ENCODE results near the gene CKMT1A. TPM values are rescaled to one million over a fixed set of nuclear protein-coding genes. Genes with fewer than 3 reads are reported as not detected.
"Not testable (repeated sequence)": the region's sequence is repeated elsewhere in the genome, so short reads cannot be mapped to it uniquely, and the experiment has no call there.

CKMT1A gene
- total RNA-seq: not detected

DNA sequence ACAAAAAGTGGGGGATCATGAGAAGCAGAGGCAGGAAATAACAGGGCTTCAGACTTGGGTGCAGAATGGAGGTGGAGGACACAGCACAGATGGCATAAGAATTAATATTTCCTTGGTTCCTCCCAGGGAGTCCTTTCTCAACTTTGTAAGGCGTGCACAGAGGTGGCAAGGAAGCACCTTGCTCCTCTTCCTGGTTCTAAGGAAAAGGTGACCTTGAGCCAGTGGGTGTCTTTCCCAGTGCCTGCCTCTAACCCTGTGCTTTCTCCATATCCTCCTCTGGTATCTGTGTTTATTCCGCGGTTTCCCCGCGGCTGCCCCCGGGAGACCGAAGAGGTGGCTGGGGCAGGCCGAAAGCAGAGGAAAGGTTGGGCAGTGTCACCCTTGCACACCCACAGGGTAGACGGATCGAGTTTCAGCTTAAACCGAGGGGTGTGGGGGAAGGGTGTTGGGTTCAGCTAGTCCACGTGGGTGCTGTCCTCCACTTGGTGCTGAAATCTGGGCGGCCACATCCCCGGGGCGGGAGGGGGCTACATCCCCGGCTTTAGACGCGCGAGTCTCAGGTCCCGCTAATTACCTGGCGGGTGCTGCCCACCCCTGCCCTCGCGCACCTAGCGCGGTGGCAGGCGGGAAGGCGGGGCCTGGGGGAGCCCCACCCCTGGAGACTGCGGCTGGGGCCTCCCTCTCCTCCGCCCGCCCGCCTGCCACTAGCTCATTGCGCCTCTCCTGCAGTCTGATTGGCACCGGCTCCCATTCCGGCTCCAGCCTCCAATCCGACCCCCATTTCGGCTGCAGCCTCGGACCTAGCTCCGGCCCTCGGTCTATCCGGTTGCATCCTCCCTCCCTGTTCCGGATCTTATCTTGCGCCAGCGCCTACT is at the start of gene CKMT1A:
Gene CKMT1A, plus strand, starts transcription at position 712 of the 875 bp plus-strand sequence. CDS start 192 bp downstream, outside the sequence.
- not testable (repeated sequence) for H3K9ac ChIP-seq (ENCODE audit: low read depth in 1 of 3, low read length in 3 of 3)

DNA sequence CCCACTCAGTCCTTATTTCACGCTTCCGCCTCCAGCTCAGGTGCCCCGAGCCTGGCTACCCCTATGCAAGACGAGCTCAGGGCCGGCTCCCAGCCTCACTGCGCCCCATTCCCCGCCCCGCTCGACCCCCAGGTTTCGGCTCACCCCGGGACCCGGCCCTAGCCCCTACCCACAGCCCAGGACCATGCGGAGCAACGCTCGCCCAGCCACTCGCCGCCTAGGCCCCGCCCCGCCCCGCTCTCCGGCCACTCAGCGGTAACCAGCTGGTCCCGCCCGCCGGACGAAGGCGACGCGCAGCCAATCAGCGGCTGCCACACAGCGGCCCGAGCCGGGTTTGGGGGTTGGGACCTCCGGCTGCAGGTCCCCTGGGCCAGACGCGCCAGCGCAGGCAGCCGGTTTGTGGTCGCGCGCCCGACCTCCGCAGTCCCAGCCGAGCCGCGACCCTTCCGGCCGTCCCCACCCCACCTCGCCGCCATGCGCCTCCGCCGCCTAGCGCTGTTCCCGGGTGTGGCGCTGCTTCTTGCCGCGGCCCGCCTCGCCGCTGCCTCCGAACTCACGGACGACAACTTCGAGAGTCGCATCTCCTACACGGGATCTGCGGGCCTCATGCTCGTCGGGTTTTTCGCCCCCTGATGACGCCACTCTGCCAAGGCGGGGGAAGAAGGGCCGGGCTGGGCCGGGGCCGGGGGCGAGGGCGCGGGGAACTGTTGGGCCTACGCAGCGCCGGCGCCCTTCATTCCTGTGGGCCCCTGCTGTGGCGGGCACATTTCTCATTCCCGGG is 44.8 kb upstream of the CKMT1A start, which contains the start of gene CATSPER2:
Gene CATSPER2, minus strand, starts transcription at position 196 of the 781 bp plus-strand sequence. CDS start 783 bp downstream, outside the sequence.
- Histone ChIP-seq H3K27ac (ENCODE audit: low read depth, low read length) (no peak within 1 kb of the TSS), H3K9me3 (ENCODE audit: control insufficient read depth in 3 of 3, low read length in 3 of 3) (no peaks in the 10 kb centered on the region), H3K9ac (ENCODE audit: low read depth in 1 of 3, low read length in 3 of 3) (no peak within 1 kb of the TSS), H3K36me3 (ENCODE audit: control insufficient read depth in 3 of 3, insufficient read depth in 3 of 3, low read length in 3 of 3) (peaks cover 0 to 10% (median 7%) of the 10 kb centered on the region in 3 donors), H3K27me3 (ENCODE audit: control insufficient read depth in 3 of 3, insufficient read depth in 3 of 3, low read length in 3 of 3) (no peaks in the 10 kb centered on the region), H3K4me1 (ENCODE audit: control insufficient read depth in 3 of 3, insufficient read depth in 3 of 3, low read length in 3 of 3) (no peaks in the 10 kb centered on the region), H3K4me3 (ENCODE audit: low read length in 3 of 3) (no peak within 1 kb of the TSS)

More for the DNA sequence above, at the start of gene CKMT1A:
- H3K9me3 ChIP-seq (ENCODE audit: control insufficient read depth in 3 of 3, low read length in 3 of 3); H3K36me3 ChIP-seq (ENCODE audit: control insufficient read depth in 3 of 3, insufficient read depth in 3 of 3, low read length in 3 of 3); H3K4me1 ChIP-seq (ENCODE audit: control insufficient read depth in 3 of 3, insufficient read depth in 3 of 3, low read length in 3 of 3); H3K4me3 ChIP-seq (ENCODE audit: low read length in 3 of 3); H3K27ac ChIP-seq (ENCODE audit: low read depth, low read length); H3K27me3 ChIP-seq (ENCODE audit: control insufficient read depth in 3 of 3, insufficient read depth in 3 of 3, low read length in 3 of 3): not testable (repeated sequence)

DNA sequence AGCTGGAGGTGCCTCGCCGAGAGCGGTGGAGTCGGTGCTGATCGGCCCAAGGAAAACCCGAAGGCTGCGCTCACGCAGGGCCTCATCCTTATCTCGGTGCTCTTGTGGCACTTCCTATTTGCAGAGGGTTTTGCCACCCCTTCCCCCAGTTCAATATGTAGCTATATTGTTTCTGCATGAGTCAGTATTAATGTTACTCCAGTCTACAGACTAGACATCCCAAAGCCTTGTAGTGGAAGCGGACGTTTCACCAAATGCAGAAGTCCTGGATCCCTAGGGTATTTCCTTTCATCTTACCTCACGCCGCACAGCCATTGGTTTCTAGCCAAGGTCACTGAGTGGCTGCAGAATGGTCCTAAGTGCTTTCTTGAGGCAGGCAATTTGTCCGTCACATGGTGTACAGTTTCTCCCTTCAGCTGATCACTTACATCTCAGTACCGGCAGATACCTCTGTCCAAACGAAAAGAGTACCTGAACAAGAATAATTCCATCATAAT is 44.2 kb upstream of the CKMT1A start:
- H3K27ac ChIP-seq (ENCODE audit: low read depth, low read length); H3K27me3 ChIP-seq (ENCODE audit: control insufficient read depth in 3 of 3, insufficient read depth in 3 of 3, low read length in 3 of 3); H3K9ac ChIP-seq (ENCODE audit: low read depth in 1 of 3, low read length in 3 of 3); H3K4me1 ChIP-seq (ENCODE audit: control insufficient read depth in 3 of 3, insufficient read depth in 3 of 3, low read length in 3 of 3); H3K4me3 ChIP-seq (ENCODE audit: low read length in 3 of 3); H3K9me3 ChIP-seq (ENCODE audit: control insufficient read depth in 3 of 3, low read length in 3 of 3): not testable (repeated sequence)
- H3K36me3 ChIP-seq (ENCODE audit: control insufficient read depth in 3 of 3, insufficient read depth in 3 of 3, low read length in 3 of 3): peaks cover 0 to 10% (median 7%) of the 10 kb centered on the region in 3 donors

DNA sequence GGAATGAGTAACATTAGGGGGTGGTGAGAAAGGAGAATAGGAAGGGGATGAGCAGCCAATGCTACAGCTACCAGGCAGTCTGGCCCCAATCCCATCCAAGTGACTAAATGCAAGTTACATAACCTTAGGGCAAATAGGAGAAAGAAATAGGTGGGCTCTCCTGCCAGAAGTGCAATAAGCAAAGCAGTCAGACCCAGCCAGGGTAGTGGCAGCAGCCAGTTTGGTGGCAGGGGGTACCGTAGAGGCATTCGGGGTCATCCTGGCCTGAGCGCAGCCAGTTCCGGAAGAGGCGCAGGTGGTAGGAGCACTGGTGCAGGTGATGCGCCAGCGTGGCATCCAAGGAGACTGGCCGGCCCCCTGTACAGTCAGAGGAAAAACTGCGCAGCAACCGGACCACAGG is 33.9 kb upstream of the CKMT1A start:
- H3K9ac ChIP-seq (ENCODE audit: low read depth in 1 of 3, low read length in 3 of 3): not testable (repeated sequence)

DNA sequence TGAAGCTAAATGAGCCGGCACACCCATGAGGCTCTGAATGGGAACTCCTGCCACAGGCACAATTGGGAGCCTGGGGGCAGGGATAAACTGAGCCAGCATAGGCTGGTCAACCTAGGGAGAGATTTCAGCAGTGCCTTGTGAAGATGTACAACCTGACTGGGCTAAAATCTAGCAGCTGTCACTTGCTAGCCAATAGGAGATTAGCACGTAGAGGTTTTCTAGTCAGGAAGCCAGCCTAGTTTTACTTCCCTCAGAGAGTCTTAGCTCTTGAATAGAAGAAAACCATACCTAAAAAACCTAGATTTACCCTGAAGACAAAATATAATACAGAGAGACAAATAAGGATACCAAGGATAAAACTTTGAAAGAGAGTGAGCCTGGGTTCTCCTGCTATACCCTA is 31.4 kb upstream of the CKMT1A start:
- H3K9ac ChIP-seq (ENCODE audit: low read depth in 1 of 3, low read length in 3 of 3); H3K36me3 ChIP-seq (ENCODE audit: control insufficient read depth in 3 of 3, insufficient read depth in 3 of 3, low read length in 3 of 3); H3K27ac ChIP-seq (ENCODE audit: low read depth, low read length); H3K4me1 ChIP-seq (ENCODE audit: control insufficient read depth in 3 of 3, insufficient read depth in 3 of 3, low read length in 3 of 3); H3K27me3 ChIP-seq (ENCODE audit: control insufficient read depth in 3 of 3, insufficient read depth in 3 of 3, low read length in 3 of 3); H3K9me3 ChIP-seq (ENCODE audit: control insufficient read depth in 3 of 3, low read length in 3 of 3); H3K4me3 ChIP-seq (ENCODE audit: low read length in 3 of 3): not testable (repeated sequence)

More for the DNA sequence above, 33.9 kb upstream of the CKMT1A start:
- H3K4me1 ChIP-seq (ENCODE audit: control insufficient read depth in 3 of 3, insufficient read depth in 3 of 3, low read length in 3 of 3); H3K36me3 ChIP-seq (ENCODE audit: control insufficient read depth in 3 of 3, insufficient read depth in 3 of 3, low read length in 3 of 3); H3K27me3 ChIP-seq (ENCODE audit: control insufficient read depth in 3 of 3, insufficient read depth in 3 of 3, low read length in 3 of 3); H3K9me3 ChIP-seq (ENCODE audit: control insufficient read depth in 3 of 3, low read length in 3 of 3); H3K27ac ChIP-seq (ENCODE audit: low read depth, low read length); H3K4me3 ChIP-seq (ENCODE audit: low read length in 3 of 3): not testable (repeated sequence)

DNA sequence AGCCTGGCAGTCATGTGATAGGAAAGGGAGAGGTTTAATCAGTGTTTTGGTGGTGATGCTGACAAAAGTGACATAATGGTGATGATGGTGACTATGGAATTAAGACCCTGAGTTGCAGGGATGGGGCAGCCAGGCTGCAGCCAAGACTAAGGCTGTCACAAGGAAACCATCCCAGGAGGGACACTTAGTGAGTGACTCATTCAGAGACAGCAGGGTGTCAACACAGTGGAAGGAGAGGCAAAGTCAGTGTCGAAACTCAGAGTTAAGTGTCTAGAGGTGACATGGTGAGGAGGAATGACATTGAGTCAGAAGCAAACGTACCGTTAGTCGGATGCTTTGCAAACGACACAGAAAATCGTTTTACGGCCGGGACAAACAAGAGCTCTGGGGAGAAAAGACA is 30.3 kb upstream of the CKMT1A start:
- H3K9me3 ChIP-seq (ENCODE audit: control insufficient read depth in 3 of 3, low read length in 3 of 3); H3K36me3 ChIP-seq (ENCODE audit: control insufficient read depth in 3 of 3, insufficient read depth in 3 of 3, low read length in 3 of 3); H3K9ac ChIP-seq (ENCODE audit: low read depth in 1 of 3, low read length in 3 of 3); H3K27me3 ChIP-seq (ENCODE audit: control insufficient read depth in 3 of 3, insufficient read depth in 3 of 3, low read length in 3 of 3); H3K4me1 ChIP-seq (ENCODE audit: control insufficient read depth in 3 of 3, insufficient read depth in 3 of 3, low read length in 3 of 3); H3K27ac ChIP-seq (ENCODE audit: low read depth, low read length); H3K4me3 ChIP-seq (ENCODE audit: low read length in 3 of 3): not testable (repeated sequence)

DNA sequence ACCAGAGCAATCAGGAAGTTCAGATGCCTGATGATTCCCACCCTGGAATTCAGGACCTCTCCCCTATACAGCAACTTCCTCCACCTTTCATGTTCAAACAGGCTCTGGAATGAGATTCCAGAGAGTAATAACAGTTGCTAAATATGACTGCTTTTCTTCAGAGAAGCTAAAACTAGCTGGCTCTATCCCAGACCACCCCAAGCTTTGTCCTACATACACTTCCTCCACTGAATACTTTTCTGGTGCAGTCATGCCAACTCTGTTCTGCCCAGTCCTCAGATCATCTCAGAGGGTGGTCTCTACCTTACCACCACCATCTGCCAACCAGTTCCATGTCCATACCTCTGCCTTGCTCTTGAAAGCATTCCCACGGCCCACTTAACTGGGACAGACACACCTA is 27.5 kb upstream of the CKMT1A start:
- not testable (repeated sequence) for H3K36me3 ChIP-seq (ENCODE audit: control insufficient read depth in 3 of 3, insufficient read depth in 3 of 3, low read length in 3 of 3); H3K9me3 ChIP-seq (ENCODE audit: control insufficient read depth in 3 of 3, low read length in 3 of 3); H3K27me3 ChIP-seq (ENCODE audit: control insufficient read depth in 3 of 3, insufficient read depth in 3 of 3, low read length in 3 of 3); H3K27ac ChIP-seq (ENCODE audit: low read depth, low read length); H3K4me3 ChIP-seq (ENCODE audit: low read length in 3 of 3); H3K4me1 ChIP-seq (ENCODE audit: control insufficient read depth in 3 of 3, insufficient read depth in 3 of 3, low read length in 3 of 3); H3K9ac ChIP-seq (ENCODE audit: low read depth in 1 of 3, low read length in 3 of 3)

DNA sequence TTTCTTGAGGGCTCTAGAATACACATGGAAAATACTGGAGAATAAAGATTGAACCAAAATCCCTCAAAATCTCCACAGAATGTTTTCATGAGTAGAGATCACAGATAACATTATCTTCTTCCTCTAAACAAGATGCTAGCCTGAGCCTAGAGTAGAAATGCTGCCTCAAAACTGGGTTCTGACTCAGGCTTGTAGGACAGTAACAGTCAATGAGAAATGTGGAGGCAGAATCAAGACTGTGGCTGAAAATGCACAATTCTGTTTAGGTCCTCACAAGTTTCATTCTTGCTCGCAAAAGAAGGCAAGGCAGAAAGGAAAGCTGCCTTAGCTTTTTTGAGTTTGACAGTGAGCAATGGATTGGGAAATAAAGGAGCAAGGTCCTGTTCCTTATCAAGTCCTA is 19.5 kb upstream of the CKMT1A start:
- not testable (repeated sequence) for H3K27me3 ChIP-seq (ENCODE audit: control insufficient read depth in 3 of 3, insufficient read depth in 3 of 3, low read length in 3 of 3); H3K9me3 ChIP-seq (ENCODE audit: control insufficient read depth in 3 of 3, low read length in 3 of 3); H3K4me1 ChIP-seq (ENCODE audit: control insufficient read depth in 3 of 3, insufficient read depth in 3 of 3, low read length in 3 of 3); H3K9ac ChIP-seq (ENCODE audit: low read depth in 1 of 3, low read length in 3 of 3); H3K4me3 ChIP-seq (ENCODE audit: low read length in 3 of 3); H3K27ac ChIP-seq (ENCODE audit: low read depth, low read length); H3K36me3 ChIP-seq (ENCODE audit: control insufficient read depth in 3 of 3, insufficient read depth in 3 of 3, low read length in 3 of 3)

DNA sequence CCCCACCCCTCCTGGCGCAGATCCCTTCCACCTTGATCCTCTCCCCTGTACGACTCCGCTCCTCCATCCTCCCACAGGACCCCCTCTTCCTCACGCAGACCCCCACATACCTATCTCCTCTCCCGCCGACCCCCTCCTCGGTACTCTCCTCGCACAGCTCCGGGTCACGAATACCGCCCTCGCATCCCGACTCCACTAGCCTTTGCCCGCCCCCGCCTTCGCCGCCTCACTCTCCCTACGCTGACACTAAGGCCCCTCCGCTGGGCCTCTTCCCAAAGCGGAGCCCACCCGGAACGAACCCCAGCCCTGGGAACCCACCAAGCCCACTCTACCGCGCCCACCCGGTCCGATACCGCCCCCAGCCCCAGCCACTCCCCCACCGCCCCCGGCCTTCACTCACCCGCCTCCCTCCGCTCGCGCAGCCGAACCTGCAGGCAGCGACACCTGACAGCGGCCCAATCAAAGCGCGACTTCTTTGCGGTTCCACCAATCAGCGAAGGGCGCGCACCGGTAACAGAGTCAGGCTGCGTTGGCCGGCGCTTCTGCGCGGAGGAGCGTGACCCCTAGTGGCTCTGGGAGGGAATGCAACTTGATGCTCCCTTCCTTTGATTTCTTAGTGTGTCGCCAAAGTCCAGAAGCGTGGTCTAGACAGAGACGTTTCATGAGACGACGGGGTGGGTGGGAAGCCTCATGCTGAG is 3.9 kb upstream of the CKMT1A start:
- not testable (repeated sequence) for H3K27ac ChIP-seq (ENCODE audit: low read depth, low read length); H3K9ac ChIP-seq (ENCODE audit: low read depth in 1 of 3, low read length in 3 of 3); H3K4me1 ChIP-seq (ENCODE audit: control insufficient read depth in 3 of 3, insufficient read depth in 3 of 3, low read length in 3 of 3); H3K36me3 ChIP-seq (ENCODE audit: control insufficient read depth in 3 of 3, insufficient read depth in 3 of 3, low read length in 3 of 3); H3K9me3 ChIP-seq (ENCODE audit: control insufficient read depth in 3 of 3, low read length in 3 of 3); H3K4me3 ChIP-seq (ENCODE audit: low read length in 3 of 3); H3K27me3 ChIP-seq (ENCODE audit: control insufficient read depth in 3 of 3, insufficient read depth in 3 of 3, low read length in 3 of 3)

Measured in skeletal muscle tissue (tissue), 4 donors.